Fibroblast of pulmonary artery (primary cell): Measurements from ENCODE around the gene VPS52.

Source experiments
- DNase-seq: peaks from one replicate; pipeline ENCODE4 v3.0.0-alpha.2; 2010; ENCODE audit warnings: low read depth
- H3K4me3 ChIP-seq: replicated peaks from 2 replicates; pipeline ENCODE4 v1.5.1; 2011; ENCODE audit warnings: low read depth, mild to moderate bottlenecking, control low read depth, low read length, moderate library complexity
- TF ChIP-seq, protein P1 (sequence below): IDR thresholded peaks from 2 replicates; pipeline ENCODE4 v1.5.1; 2011; ENCODE audit warnings: mild to moderate bottlenecking, control low read depth, low read length, inconsistent platforms; ENCODE audit errors: missing control alignments

VPS52 gene

DNA sequence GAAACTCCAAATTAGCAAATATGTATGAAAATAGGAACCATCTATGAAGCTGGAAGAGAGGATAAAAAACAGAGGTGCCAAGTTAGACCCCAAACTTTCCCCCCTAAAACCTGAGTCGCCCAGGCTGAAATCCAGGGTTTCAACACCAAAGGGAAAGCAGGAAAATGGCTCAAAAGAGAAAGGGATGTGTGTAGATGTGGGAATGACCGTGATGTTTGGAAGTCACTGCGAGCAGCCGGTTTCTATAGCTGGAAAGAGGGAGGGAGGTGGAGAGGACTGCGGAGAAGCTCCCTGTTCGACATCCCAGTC, 58.9 kb downstream of the VPS52 start:
- TF ChIP-seq, protein P1, sequence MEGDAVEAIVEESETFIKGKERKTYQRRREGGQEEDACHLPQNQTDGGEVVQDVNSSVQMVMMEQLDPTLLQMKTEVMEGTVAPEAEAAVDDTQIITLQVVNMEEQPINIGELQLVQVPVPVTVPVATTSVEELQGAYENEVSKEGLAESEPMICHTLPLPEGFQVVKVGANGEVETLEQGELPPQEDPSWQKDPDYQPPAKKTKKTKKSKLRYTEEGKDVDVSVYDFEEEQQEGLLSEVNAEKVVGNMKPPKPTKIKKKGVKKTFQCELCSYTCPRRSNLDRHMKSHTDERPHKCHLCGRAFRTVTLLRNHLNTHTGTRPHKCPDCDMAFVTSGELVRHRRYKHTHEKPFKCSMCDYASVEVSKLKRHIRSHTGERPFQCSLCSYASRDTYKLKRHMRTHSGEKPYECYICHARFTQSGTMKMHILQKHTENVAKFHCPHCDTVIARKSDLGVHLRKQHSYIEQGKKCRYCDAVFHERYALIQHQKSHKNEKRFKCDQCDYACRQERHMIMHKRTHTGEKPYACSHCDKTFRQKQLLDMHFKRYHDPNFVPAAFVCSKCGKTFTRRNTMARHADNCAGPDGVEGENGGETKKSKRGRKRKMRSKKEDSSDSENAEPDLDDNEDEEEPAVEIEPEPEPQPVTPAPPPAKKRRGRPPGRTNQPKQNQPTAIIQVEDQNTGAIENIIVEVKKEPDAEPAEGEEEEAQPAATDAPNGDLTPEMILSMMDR, result no peak
- peak overlapping the region; percentile 60 for H3K4me3 ChIP-seq
- DNase-seq, result peak; percentile 18

DNA sequence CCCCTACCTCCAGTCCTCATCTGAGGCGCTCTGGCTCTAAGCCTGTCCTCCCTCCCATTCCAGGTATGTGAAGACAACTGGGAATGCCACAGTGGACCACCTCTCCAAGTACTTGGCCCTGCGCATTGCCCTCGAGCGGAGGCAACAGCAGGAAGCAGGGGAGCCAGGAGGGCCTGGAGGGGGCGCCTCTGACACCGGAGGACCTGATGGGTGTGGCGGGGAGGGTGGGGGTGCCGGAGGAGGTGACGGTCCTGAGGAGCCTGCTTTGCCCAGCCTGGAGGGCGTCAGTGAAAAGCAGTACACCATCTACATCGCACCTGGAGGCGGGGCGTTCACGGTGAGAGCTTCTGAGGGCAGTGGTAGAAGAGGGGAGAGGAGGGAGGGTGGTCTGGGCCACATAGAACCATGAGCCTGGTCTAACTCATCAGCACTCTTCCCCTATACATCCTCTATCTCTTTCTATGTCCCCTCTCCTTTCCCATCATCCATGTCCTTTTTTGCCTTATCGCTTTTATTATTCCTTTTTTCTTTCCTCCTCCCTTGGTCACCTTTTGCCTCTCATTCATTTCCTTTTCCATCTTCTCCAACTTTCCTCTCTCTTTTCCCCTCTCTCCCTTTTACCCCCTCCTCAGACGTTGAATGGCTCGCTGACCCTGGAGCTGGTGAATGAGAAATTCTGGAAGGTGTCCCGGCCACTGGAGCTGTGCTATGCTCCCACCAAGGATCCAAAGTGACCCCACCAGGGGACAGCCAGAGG, 59.8 kb downstream of the VPS52 start:
- no peak overlapping the region for H3K4me3 ChIP-seq
- TF ChIP-seq, protein P1, result no peak

DNA sequence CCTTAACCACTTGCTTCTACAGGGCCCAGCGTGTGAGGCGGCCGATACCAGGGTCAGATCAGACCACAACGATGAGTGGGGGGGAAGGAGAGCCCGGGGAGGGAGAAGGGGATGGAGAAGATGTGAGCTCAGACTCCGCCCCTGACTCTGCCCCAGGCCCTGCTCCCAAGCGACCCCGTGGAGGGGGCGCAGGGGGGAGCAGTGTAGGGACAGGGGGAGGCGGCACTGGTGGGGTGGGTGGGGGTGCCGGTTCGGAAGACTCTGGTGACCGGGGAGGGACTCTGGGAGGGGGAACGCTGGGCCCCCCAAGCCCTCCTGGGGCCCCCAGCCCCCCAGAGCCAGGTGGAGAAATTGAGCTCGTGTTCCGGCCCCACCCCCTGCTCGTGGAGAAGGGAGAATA, 60.5 kb downstream of the VPS52 start:
- H3K4me3 ChIP-seq, result no peak overlapping the region
- no peak for DNase-seq
- TF ChIP-seq, protein P1, result no peak

More for the DNA sequence above, 59.8 kb downstream of the VPS52 start:
- DNase-seq, result no peak

DNA sequence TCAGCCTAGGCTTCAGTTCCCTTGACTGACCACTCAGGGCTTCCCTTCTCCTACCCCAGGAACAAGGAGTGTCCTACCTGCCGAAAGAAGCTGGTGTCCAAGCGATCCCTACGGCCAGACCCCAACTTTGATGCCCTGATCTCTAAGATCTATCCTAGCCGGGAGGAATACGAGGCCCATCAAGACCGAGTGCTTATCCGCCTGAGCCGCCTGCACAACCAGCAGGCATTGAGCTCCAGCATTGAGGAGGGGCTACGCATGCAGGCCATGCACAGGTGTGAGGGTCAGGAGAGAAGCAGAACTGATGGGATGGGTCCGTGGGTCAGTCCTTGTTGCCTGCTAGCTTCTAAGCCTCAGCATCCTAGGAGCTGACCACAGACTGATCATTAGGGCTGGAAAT, 61.8 kb downstream of the VPS52 start:
- TF ChIP-seq, protein P1, result no peak
- DNase-seq, result no peak
- no peak overlapping the region for H3K4me3 ChIP-seq

DNA sequence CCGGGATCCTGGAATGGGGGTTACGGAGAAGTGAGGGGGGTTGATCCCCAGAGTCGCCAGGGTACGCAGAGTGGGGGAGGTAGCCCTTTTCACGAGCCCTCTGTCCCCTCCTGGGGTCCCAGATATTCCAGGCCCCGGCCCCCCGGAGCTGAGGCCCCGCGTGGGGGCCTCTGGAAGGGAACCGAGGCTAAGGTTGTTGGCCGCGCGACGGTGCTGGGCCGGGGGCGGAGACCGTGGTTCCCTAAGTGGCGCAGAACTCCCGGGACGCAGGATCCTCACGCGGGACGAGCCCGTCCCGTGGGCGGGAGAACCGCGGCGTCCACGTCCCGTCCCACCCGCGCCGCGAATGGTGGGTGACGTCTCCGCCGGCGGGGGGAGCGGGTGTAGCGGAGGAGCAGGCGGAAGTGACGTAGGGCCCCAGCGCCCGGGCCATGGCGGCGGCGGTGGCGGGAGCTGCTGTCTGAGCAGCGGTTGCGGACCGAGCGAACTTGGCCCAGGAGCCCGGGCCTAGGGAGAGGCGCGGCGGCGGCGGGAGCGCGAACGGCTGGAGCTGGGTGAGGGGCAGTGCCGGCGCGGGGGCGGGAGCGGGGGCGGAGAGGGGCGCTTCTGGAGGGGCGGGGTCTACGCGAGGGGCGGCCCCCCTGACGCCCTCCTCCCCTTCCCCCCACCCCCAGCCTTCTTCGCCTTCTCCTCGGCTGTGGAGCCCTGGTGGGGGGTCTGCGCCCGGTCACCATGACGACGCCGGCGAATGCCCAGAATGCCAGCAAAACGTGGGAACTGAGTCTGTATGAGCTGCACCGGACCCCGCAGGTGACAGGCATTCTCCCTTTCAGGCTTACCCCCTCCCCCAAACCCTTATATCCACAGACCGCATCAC, 63.3 kb downstream of the VPS52 start, which contains the start of gene RING1:
TSS of gene RING1 (plus strand) at position 410 of the 877 bp plus-strand sequence. CDS start at position 733, 323 bp downstream.
- DNase-seq, result peak; percentile 73
- TF ChIP-seq, protein P1, result no peak
- peak within 1 kb of the TSS; percentile 89 for H3K4me3 ChIP-seq

DNA sequence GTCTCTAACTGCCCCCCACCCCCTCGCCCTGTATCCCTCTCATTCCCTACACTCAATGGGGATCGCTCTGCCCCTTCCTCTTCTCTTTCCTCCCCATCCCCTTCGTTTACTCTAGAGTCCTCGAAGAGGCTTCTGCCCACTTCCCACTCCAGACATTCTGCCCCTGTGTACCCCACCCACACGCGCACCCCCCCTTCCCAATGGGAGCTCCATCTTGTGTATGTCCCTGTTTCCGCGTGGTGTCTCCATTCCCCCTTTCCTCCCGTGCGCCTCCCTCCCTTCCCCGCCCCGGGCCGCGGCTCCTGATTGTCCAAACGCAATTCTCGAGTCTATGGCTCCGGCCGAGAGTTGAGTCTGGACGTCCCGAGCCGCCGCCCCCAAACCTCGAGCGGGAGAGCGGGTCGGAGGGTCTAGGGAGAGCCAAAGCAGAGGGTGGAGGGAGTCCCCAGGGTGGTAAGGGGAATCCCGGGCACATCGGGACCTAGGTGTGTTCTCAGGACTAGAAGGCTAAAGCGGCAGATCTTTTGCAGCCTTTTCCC, 64.1 kb downstream of the VPS52 start:
- peak; percentile 52 for DNase-seq
- TF ChIP-seq, protein P1, result no peak
- peak overlapping the region; percentile 89 for H3K4me3 ChIP-seq
